H1 (cell line): ENCODE results near the gene AMBP. TPM values are rescaled to one million over a fixed set of nuclear protein-coding genes. Genes with fewer than 3 reads are reported as not detected.

ENCODE experiments used
- CTCF ChIA-PET: fragments of 300-600 bp; sonication (Branson Sonifier 250); formaldehyde crosslinking; loops from one replicate; lab custom pipeline; 2021; ENCODE audit not compliant: partially characterized antibody; lab: Charles Lee
- POLR2A ChIA-PET: fragments of 300-600 bp; sonication (Branson Sonifier 250); formaldehyde crosslinking; loops from one replicate; lab custom pipeline; 2021; ENCODE audit warnings: inconsistent platforms; ENCODE audit not compliant: partially characterized antibody; lab: Charles Lee
- DNase-seq, 2 experiments: peaks; one replicate each; pipeline versions ENCODE4 v3.0.0 to v3.0.0-alpha.2; 2010 to 2022; ENCODE audit warnings: low spot score in 2 of 2, low read depth in 1 of 2, mixed read lengths in 1 of 2
- FAIRE-seq: peaks from 2 replicates; lab custom pipeline; 2011; peaks lifted over from hg19 to GRCh38; lab: Jason Lieb, UNC
- H2AFZ ChIP-seq: 2 replicates; pipeline ENCODE4 v1.8.1; 2012; ENCODE audit warnings: low read length, inconsistent platforms
- H2AK5ac ChIP-seq: 2 replicates; pipeline ENCODE4 v1.6.1; 2013; ENCODE audit warnings: low read depth, low read length
- H2BK120ac ChIP-seq: replicated peaks from 2 replicates; pipeline ENCODE3; 2013; ENCODE audit warnings: low read depth, low read length, inconsistent platforms
- H2BK12ac ChIP-seq: 2 replicates; pipeline ENCODE4 v1.6.1; 2013; ENCODE audit warnings: low read depth, low read length
- H2BK15ac ChIP-seq: 2 replicates; pipeline ENCODE4 v1.6.1; 2013; ENCODE audit warnings: low read length
- H2BK20ac ChIP-seq: 2 replicates; pipeline ENCODE4 v1.6.1; 2013; ENCODE audit warnings: low read length
- H2BK5ac ChIP-seq: 2 replicates; pipeline ENCODE4 v1.6.1; 2013; ENCODE audit warnings: low read depth, low read length
- H3K14ac ChIP-seq: 2 replicates; pipeline ENCODE4 v1.6.1; 2013; ENCODE audit warnings: inconsistent platforms; ENCODE audit not compliant: insufficient read length
- H3K18ac ChIP-seq: 2 replicates; pipeline ENCODE4 v1.6.1; 2013; ENCODE audit warnings: low read length; ENCODE audit errors: extremely low read depth
- H3K23ac ChIP-seq: 2 replicates; pipeline ENCODE4 v1.6.1; 2013; ENCODE audit warnings: inconsistent platforms; ENCODE audit not compliant: insufficient read length
- H3K23me2 ChIP-seq: 2 replicates; pipeline ENCODE4 v1.6.1; 2013; ENCODE audit warnings: low read depth, low read length
- H3K27ac ChIP-seq: 2 replicates; pipeline ENCODE4 v1.6.1; 2011; ENCODE audit warnings: low read depth, low read length, inconsistent platforms
- H3K27me3 ChIP-seq, 4 experiments: replicated peaks in 1 of 4; 1 replicate in 1 of 4; 2 replicates in 3 of 4; pipeline versions ENCODE4 v1.6.1 to v1.8.1; 2011 to 2013; ENCODE audit warnings: low read length in 3 of 4, mild to moderate bottlenecking in 3 of 4, inconsistent platforms in 2 of 4, mixed read lengths in 2 of 4, moderate library complexity in 1 of 4; ENCODE audit not compliant: control insufficient read depth in 3 of 4, insufficient read depth in 3 of 4; ENCODE audit errors: extremely low read depth in 1 of 4
- H3K36me3 ChIP-seq, 4 experiments: 2 replicates each; pipeline versions ENCODE4 v1.6.1 to v1.8.1; 2011 to 2013; ENCODE audit warnings: mild to moderate bottlenecking in 4 of 4, low read length in 3 of 4, moderate library complexity in 2 of 4, control low read depth in 1 of 4, inconsistent platforms in 1 of 4; ENCODE audit not compliant: insufficient read depth in 4 of 4, control insufficient read depth in 2 of 4
- H3K4ac ChIP-seq: replicated peaks from 2 replicates; pipeline ENCODE3; 2013; ENCODE audit warnings: low read length, low read depth, mixed read lengths, inconsistent platforms; ENCODE audit not compliant: insufficient read length
- H3K4me1 ChIP-seq, 4 experiments: replicated peaks in 1 of 4; 1 replicate in 1 of 4; 2 replicates in 3 of 4; pipeline versions ENCODE4 v1.6.1 to v1.8.1; 2011 to 2013; ENCODE audit warnings: low read length in 3 of 4, inconsistent platforms in 2 of 4, mixed read lengths in 1 of 4; ENCODE audit not compliant: insufficient read depth in 4 of 4, control insufficient read depth in 3 of 4
- H3K4me2 ChIP-seq, 2 experiments: 2 replicates each; pipeline versions ENCODE4 v1.6.1 to v1.8.1; 2011 to 2013; ENCODE audit warnings: low read depth in 2 of 2, low read length in 2 of 2, control low read depth in 1 of 2, inconsistent platforms in 1 of 2, mild to moderate bottlenecking in 1 of 2; ENCODE audit not compliant: insufficient read depth in 1 of 2
- H3K4me3 ChIP-seq, 4 experiments: fragments of 200-600, 300-600 bp in 1 of 4; sonication (generic), shearing (Covaris generic), sonication (Bioruptor Twin) in 1 of 4; 2 replicates each; pipeline versions ENCODE4 v1.5.1 to v1.8.1; 2011 to 2016; ENCODE audit warnings: low read length in 4 of 4, low read depth in 3 of 4, control low read depth in 2 of 4, inconsistent platforms in 2 of 4, mild to moderate bottlenecking in 2 of 4, mixed read lengths in 1 of 4, moderate library complexity in 1 of 4; ENCODE audit not compliant: insufficient read depth in 2 of 4; ENCODE audit errors: extremely low read depth in 1 of 4
- H3K56ac ChIP-seq: replicated peaks from 2 replicates; pipeline ENCODE3; 2013; ENCODE audit warnings: low read depth, mild to moderate bottlenecking, mixed read lengths, low read length, inconsistent platforms; ENCODE audit not compliant: insufficient read length
- H3K79me1 ChIP-seq: 2 replicates; pipeline ENCODE4 v1.6.1; 2013; ENCODE audit warnings: low read depth, low read length, control low read depth
- H3K79me2 ChIP-seq, 2 experiments: 2 replicates each; pipeline versions ENCODE4 v1.6.1 to v1.8.1; 2012 to 2013; ENCODE audit warnings: low read length in 2 of 2, mild to moderate bottlenecking in 2 of 2, inconsistent platforms in 1 of 2; ENCODE audit not compliant: insufficient read depth in 2 of 2, control insufficient read depth in 1 of 2
- H3K9ac ChIP-seq, 4 experiments: replicated peaks in 1 of 4; 1 replicate in 1 of 4; 2 replicates in 3 of 4; pipeline versions ENCODE4 v1.6.1 to v1.8.1; 2011 to 2013; ENCODE audit warnings: low read depth in 3 of 4, low read length in 3 of 4, control low read depth in 2 of 4, mild to moderate bottlenecking in 2 of 4, moderate library complexity in 2 of 4, inconsistent platforms in 1 of 4; ENCODE audit errors: extremely low read depth in 1 of 4
- H3K9me3 ChIP-seq, 2 experiments: 2 replicates each; pipeline versions ENCODE4 v1.6.1 to v1.8.1; 2012 to 2013; ENCODE audit warnings: mild to moderate bottlenecking in 2 of 2, moderate library complexity in 2 of 2, control low read depth in 1 of 2, inconsistent platforms in 1 of 2, low read depth in 1 of 2, low read length in 1 of 2, mixed read lengths in 1 of 2; ENCODE audit not compliant: insufficient read depth in 2 of 2
- H4K20me1 ChIP-seq, 2 experiments: replicated peaks in 1 of 2; 2 replicates each; pipeline versions ENCODE3 to v1.8.1; 2011 to 2013; ENCODE audit warnings: inconsistent platforms in 2 of 2, low read length in 2 of 2, mild to moderate bottlenecking in 1 of 2; ENCODE audit not compliant: insufficient read depth in 2 of 2, control insufficient read depth in 1 of 2
- H4K5ac ChIP-seq: 2 replicates; pipeline ENCODE4 v1.6.1; 2013; ENCODE audit warnings: low read length, low read depth, mixed read lengths, inconsistent platforms; ENCODE audit not compliant: insufficient read length
- H4K8ac ChIP-seq: 2 replicates; pipeline ENCODE4 v1.8.0; 2013; ENCODE audit warnings: mild to moderate bottlenecking, moderate library complexity, low read length, inconsistent platforms; ENCODE audit not compliant: insufficient read depth; ENCODE audit errors: extremely low read depth
- H4K91ac ChIP-seq: replicated peaks from 2 replicates; pipeline ENCODE3; 2013; ENCODE audit warnings: low read length, mixed read lengths, inconsistent platforms; ENCODE audit not compliant: insufficient read length
- WGBS, 2 experiments: shearing (Covaris generic) in 1 of 2; methylation state at CpG; one replicate each; pipeline versions ENCODE4 v1.1.6 to v1.1.7; 2013 to 2015; ENCODE audit warnings: low lambda C conversion rate in 2 of 2, mixed read lengths in 2 of 2, inconsistent platforms in 1 of 2, low coverage in 1 of 2, missing lambda C conversion rate in 1 of 2; ENCODE audit not compliant: insufficient replicate concordance in 2 of 2, insufficient coverage in 1 of 2, insufficient read length in 1 of 2; ENCODE audit errors: extremely low coverage in 1 of 2, missing lambda C conversion rate in 1 of 2; 5-methylcytosine and 5-hydroxymethylcytosine counted together
- polyA plus RNA-seq, 7 experiments: library from polyadenylated mRNA; depleted of rRNA in 3 of 7; stranded (reverse) in 5 of 7; unstranded in 2 of 7; fragments of >200 nt in 5 of 7; fragments of 200-250 nt in 2 of 7; gene quantifications; 1 replicate in 5 of 7; 2 replicates in 1 of 7; 4 replicates in 1 of 7; pipeline versions ENCODE4 v1.2.1 to v1.2.3, GENCODE V29; 2011 to 2013; ENCODE audit warnings: missing spikeins in 2 of 7, mixed read lengths in 2 of 7
- total RNA-seq: library from RNA; stranded (reverse); fragmentation: NEBNext Ultra II Directional; extraction: Animal tissue kit (Norgen Biotek cat#: 25700); gene quantifications from 2 replicates; pipeline ENCODE4 v1.2.1, GENCODE V29; 2021

The AMBP gene
- total and polyA plus RNA-seq, 2 of the 8 experiments (the other 6 are each of a cell fraction or from before 2014, with no cell fraction given): 3.0 to 4.0 TPM

DNA sequence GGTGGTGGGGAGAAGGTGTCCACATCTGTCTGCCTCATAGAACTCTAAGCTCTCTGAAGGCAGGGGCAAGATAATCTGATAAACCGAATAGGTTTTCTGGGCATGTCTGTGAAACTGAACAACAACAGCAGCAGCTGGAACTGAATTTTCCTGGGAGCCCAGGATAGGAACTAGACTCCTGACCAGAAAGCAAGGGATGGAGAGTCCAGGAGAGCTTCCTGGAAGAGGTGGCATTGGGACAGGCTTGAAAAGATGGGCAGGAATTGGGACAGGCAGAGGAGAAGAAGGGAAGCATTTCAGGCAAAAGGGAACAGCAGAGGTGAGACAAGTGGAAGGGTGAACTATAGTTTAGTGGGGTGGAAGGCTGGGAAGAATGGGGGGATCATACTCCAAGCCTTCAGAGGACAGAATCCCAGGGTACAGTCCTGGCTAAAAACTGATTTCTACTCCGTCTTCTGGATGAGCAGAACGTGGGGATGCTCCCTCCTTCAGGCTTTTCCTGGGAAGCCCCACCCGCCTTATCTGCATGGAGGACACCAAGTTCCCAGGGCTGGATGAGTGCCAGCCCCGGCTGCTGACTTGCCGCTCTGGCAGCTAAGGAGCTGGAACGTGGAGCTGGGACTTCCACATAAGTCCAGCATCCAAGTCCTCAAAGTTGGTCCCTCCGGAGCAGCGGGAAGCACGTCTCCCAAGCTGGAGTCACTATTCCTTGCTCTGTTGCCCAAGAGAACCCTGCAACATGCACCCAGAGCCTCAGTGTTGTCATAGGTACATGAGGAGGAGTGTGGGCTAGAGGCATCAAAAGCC lies 34.9 kb upstream of the AMBP start:
- Histone ChIP-seq H3K4ac (no peak overlapping the region), H3K18ac (no peak overlapping the region), H4K20me1 (no peaks in the 10 kb centered on the region), H3K23ac (no peak overlapping the region), H2AFZ (no peak overlapping the region), H3K23me2 (no peaks in the 10 kb centered on the region), H2BK20ac (peak overlapping the region; percentile 72; the same call in 1 of the 2 replicates), H3K9me3 (no peaks in the 10 kb centered on the region), H3K79me1 (no peaks in the 10 kb centered on the region), H3K79me2 (no peaks in the 10 kb centered on the region), H4K8ac (no peak overlapping the region), H3K14ac (no peak overlapping the region), H3K4me3 (no peak overlapping the region), H3K9ac (no peak overlapping the region), H3K56ac (no peak overlapping the region), H2BK5ac (no peak overlapping the region), H3K27ac (no peak overlapping the region), H2BK120ac (no peak overlapping the region), H4K91ac (no peak overlapping the region), H3K4me2 (no peak overlapping the region), H2BK12ac (no peak overlapping the region), H3K36me3 (no peaks in the 10 kb centered on the region), H4K5ac (no peak overlapping the region), H2BK15ac (no peak overlapping the region), H2AK5ac (no peak overlapping the region), H3K27me3 (peaks cover 0 to 13% (median 3%) of the 10 kb centered on the region in 4 experiments; a peak in 3 of 7 replicates), H3K4me1 (peaks cover 0 to 11% (median 8%) of the 10 kb centered on the region in 4 experiments; a peak in 6 of 7 replicates)
- DNase-seq: no peak
- WGBS, 2 experiments: 82% methylated on average over 10 of the region's 10 CpGs; no CpG with 5 or more reads in 1 of the 2 experiments
- POLR2A ChIA-PET: interaction anchor here (1.3 kb wide), 1 partner anchor 19 kb away, joined by 3 read pairs; no protein-coding TSS in a partner anchor
- FAIRE-seq: no peak
- CTCF ChIA-PET: interaction anchor here (0.7 to 17.7 kb wide), 5 partner anchors 12 to 177 kb away, joined by 3 to 206 read pairs (median 123); partner anchors contain the start of gene COL27A1
